AG20443 (cell line): ENCODE data around the gene PHLDA3.

Experiments
- DNase-seq: peaks from one replicate; pipeline ENCODE4 v3.0.0; 2012; ENCODE audit warnings: low spot score, mixed read lengths

PHLDA3 gene

GRCh38 chr1:201461645-201462441 lies 7.1 kb downstream of the PHLDA3 start:
- DNase-seq, result peak; percentile 94

DNA sequence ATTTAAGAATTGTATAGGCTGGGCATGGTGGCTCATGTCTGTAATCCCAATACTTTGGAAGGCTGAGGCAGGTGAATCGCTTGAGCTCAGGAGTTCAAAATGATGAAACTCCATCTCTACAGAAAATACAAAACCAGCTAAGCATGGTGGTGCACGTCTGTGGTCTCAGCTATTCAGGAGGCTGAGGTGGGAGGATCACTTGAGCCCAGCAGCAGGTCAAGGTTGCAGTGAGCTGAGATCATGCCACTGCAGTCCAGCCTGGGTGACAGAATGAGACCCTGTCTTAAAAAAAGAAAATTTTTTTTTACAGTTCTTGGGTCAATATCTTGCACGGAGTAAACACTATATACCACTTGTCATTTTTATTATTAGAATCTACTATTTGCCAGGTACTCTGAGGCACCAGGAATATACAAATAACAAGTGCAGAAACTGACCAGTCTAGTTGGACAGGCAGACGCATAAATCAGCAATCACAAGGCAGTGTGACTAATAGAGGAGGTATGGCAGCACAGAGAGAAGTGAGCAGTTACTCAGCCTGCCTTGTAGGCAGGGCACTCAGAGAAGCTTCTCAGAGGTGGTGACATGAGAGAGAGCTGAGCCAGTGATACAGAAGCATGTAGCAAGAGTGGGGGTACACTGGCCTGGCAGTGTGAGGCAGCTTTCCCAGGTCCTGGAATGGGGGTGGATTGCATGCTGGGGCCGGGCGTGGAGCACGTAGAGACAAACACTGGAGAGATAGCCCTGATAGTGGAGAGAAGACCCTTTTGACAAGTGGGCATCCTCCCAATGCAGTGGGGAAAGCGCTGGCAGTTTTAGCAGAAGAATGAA lies 8.0 kb downstream of the PHLDA3 start:
- peak; percentile 77 for DNase-seq

DNA sequence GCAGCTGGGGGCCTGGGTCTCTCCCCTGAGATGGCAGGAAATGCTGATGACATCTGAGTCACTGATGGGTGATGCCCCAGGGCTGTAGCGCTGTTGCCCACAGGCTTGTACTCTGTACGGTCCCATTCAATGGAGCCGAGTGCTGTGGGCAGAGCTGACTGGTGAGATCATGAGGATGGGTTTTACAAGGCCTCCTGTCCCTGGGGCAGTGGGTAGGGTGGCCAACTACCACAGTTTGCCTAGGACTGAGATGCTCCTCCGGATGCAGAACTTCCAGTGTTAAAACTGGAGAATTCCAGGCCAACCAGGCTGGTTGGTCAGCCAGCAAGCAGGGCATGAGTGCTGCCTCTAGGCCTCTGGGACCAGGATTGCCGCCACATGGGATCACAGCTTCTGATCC lies 9.2 kb downstream of the PHLDA3 start:
- DNase-seq, result no peak

- no peak for DNase-seq
Measured at GRCh38 chr1:201459052-201459451, 9.9 kb downstream of the PHLDA3 start.

DNA sequence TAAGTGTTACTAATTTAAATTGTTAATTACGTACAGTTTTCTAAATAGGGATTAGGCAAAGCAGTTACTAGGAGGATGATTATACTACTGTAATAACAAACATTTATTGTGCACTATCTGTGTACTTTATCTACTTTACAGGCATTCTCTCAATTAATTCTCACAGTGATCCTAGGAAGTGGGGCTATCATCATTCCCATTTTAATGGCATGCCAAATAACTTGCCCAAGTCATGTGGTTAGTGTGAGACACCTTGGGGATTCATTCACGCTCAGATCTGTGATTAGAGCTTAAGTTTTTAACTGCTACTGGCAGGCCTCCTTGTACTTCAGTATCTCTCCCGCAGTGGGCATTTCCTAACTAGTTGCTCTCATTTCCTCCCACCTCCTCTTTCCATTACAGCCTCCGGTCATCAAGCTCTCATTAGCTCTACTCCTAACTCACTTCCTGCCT lies 11.5 kb downstream of the PHLDA3 start:
- no peak for DNase-seq

DNA sequence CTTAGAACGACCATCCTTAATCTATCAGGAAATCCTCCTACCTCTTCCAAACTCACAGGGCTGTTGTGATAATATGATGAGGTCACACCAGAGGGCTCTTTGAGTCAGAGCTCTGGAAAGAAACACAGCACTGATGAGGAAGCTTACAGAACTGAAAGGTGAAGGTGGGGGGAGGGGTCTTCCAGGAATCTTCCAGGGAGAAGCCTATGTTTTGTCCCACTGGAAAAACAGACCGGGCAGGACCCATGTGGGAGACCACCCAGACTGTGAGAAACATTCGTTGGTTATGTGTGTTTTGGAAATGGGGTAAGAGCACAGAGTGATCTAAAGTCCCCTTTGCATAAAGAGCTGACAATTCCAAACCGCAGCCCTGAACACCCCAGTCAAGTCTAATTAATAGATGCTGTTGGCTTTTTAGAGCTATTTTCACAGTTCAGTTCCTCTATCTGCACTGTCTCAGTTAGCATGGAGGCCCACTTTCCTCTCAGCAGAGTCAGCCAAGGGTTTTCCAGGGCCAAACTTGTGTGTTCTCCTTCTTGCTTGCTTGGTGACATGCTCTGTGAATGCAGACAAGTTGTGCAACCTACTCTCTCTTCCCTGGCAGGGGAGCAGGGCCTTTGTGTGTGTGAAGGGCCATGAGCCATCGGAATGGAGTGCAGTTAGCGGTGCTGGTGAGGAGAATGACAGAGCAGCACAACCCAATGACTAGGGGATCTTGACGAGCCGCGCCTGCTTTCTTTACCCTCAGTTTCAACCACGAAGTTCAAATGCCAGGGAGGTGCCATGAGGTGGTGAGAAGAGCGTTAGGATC lies 12.3 kb downstream of the PHLDA3 start:
- DNase-seq, result peak; percentile 90

DNA sequence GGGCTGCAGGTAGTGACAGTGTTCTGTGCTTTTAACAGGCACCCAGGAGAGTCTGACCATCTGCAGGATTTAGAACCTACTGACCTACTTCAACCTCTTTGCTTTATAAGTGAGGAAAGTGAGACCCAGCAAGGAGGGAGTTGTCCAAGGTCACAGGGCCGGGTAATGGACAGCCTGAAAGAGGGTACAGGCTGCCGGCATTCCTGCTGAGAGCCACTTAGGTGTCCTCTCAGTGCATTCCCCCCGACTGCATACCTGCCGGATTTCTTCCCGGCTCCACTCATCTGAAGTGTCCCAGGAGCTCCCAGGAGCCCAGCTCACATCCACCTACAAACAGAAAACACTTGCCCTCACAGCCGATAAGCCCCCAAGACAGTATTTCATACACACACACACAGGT lies 13.9 kb downstream of the PHLDA3 start:
- DNase-seq, result no peak

- DNase-seq, result no peak
Measured at GRCh38 chr1:201454608-201455007, 14.4 kb downstream of the PHLDA3 start.

GRCh38 chr1:201452866-201453265 lies 16.1 kb downstream of the PHLDA3 start:
- DNase-seq, result no peak

DNA sequence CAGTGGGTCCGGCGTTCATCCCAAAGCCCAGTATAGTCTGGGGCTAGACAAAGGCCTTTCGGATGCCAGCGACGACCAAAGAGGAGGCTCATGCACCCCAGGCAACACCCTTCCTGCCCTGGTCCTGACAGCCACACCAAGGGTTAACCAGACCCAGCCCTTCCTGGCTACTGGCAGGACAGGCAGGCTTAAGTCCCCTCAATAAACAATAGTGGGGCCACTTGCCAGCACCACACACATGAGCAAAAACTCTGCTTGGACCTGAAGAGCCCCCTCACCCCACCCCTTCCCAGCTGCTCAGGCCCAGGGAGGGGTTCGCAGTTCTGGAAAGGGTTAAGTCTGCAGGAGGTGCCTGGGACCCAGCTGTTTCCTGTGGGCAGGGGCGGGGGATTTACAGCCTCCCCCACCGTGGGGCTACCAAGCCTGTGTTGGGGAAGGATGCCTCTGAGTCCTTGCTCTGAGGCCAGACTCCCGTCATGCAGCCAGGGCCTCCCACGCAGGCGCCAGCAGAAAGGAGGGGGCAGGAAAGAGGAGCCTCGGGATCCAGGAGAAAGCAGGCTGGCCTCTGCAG lies 18.2 kb downstream of the PHLDA3 start:
- DNase-seq, result peak; percentile 90

DNA sequence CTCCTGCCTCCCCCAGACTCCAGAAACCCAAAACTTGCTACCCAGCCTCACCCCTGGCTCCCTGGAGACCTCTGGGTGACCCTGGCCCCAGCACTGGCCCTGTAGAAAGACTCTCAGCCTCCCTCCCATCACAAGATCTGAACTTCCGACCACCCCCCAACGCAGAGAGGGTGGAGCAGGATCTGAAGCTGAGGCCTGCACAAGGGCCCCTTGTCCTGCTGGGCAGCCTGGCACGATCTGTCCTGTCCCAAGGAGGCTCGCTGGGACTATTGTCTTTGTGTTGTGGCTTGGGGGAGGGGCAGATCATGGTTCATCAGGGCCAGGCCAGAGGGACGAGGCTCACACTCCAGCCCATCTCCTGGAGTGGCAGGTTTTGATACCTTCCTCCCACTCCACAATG lies 20.0 kb downstream of the PHLDA3 start:
- no peak for DNase-seq

DNA sequence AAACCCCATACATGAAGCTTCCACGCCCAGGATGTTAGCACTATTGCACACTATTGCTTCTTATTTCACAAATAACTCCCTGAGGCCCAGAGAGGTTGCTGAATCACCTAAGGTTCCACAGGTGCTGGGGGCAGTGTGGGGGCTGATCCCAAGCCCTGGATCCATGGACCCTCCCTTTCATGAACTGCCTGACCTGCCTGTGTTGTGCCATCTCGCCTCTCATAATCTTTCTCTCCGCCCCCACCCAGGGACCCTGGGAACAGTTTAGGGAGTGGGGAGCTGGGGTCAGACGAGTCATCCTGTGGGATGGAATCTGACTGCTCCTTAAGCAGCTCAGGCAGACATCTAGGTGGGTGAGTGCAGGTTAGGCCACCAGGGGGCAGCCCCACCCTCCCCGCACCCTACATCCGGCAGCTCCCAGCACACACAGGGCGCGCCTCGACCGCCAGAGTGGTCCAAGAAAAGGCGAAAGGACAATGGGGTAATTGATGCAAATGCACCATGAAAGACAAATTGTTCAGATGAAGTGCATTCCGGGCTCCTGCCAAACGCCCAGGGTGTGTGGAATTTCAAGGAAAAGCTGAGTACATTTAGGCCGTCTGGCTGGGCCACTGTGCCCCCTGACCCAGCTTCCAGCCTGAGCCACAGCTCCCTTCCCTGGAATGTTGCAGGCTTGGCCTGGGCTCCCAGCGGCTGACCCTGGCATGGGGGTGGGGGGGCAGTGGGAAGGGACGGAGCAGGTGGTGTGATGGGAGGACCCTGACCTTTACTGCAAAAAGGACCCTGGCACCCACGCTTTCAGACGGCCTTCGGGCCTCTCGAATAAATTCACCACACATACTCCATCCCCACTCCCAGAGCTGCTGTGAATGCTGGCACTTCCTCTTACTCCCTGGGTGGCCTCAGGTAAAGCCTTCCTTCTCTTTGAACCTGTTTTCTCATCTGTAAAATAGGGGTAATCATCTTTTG lies 20.8 kb downstream of the PHLDA3 start:
- DNase-seq, result peak; percentile 87

DNA sequence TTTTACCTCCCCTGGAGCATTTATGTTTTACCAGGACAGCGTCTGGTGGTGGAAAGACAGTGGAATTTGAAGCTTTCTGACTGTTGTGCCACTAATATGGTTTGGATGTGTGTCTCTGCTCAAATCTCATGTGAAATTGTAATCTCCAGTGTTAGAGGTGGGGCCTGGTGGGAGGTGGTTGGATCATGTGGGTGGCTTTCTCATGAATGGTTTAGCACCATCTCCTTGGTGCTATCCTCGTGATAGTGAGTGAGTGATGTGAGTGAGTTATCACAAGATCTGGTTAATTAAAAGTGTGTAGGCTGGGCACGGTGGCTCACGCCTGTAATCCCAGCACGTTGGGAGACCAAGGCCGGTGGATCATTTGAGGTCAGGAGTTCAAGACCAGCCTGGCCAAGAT lies 23.7 kb downstream of the PHLDA3 start:
- no peak for DNase-seq

DNA sequence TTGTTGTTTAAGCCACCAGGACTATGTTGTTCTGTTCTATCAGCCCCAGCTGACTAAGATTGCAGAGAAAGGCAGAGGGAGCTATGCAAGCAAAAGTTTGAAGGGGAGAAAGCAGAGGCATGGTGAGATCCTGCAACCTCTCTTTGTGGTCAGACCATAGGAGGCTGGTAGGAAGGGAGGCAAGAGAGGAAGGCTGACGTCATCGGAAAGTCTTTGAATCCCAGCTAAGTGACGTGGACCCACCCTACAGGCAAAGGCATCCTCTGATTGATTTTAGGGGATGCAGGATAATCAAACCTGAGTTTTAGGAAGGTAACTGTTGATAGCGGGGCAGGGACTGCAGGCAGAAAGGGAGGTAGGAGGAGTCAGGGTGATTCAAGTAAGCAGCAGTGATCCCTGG lies 24.2 kb downstream of the PHLDA3 start:
- no peak for DNase-seq

DNA sequence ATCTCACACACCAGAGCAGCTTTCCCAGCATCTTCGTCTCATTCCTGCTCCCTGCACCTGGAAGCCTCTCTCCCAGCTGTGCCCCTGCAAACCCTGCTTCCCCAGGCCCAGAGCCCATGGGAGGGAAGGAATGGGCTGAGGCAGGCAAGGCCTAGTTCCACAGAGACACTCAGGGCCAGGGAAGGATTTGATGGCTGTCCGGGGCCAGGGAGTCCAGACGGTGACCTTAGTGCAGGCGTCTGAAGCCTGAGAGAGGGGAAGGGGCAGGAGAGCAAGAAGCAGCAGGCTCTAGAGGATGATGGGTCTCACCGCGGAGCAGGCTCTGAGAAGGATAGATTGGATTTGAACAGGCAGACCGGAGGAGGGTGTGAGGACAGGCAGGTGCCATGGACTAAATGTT lies 25.2 kb downstream of the PHLDA3 start:
- DNase-seq, result no peak

DNA sequence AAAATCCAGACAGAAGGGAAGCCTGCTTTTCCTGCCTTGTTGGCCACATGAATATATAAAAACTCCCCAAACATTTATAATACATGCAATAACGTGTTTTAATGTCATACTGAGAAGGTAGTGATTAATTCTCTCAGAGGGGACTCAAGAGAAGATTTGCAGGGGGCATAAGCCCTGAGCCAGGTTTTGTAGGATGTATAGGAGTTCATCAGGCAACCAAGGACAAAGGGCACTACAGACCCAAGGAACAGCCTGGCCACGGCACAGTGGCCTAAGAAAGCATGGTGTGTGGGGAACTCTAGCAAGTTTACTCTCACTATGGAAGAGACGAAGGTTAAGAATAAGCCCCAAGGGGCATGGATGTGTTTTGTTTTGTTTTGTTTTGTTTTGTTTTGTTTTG lies 32.0 kb downstream of the PHLDA3 start:
- DNase-seq, result no peak

- DNase-seq, result no peak
Measured at GRCh38 chr1:201436393-201436792, 32.6 kb downstream of the PHLDA3 start.

DNA sequence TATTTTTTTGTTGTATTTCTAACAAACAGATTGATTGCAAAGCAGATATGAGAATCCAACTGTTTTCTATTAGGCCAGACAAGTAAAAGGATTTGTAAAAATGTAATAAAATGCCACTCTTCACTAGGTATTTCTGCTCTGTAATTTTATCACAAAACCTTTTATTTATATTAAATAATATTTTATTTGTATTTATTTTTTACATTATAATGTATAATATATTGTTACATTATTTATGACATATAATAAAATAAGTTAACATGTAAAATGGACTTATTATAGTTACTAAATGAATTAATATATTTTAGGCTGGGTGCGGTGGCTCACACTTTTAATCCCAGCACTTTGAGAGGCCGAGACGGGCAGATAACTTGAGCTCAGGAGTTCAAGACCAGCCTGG lies 34.7 kb downstream of the PHLDA3 start:
- DNase-seq, result no peak

- no peak for DNase-seq
Measured at GRCh38 chr1:201433609-201434008, 35.4 kb downstream of the PHLDA3 start.

- no peak for DNase-seq
Measured at GRCh38 chr1:201430776-201431175, 38.2 kb downstream of the PHLDA3 start.
